ENCODE data around the gene MEGF9.

MEGF9 gene

DNA sequence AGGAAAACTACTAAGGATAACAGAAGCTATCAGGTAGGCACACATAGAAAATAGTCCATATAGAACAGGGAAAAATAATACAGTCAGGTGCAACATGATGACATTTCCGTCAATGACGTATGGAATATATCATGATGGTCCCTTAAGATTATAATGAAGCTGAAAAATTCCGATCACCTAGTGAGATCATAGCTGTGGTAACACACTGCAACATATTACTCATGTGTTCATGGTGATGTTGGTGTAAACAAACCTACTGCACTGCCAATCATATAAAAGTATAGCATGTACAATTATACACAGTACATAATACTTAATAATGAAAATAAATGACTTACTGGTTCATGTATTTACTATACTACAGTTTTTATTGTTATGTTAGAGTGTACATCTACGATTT, 60.0 kb downstream of the MEGF9 start:
- Histone ChIP-seq H3K9ac (ENCODE audit: low read length) (no peak overlapping the region), H3K36me3 (replicated peaks; ENCODE audit: low read depth, low read length) (no peaks in the 10 kb centered on the region), H3K27ac (ENCODE audit: low read length) (no peak overlapping the region), H4K20me1 (ENCODE audit: insufficient read depth, low read length) (no peaks in the 10 kb centered on the region), H3K79me2 (ENCODE audit: low read length) (no peaks in the 10 kb centered on the region), H3K4me1 (ENCODE audit: low read length) (no peaks in the 10 kb centered on the region), H3K4me2 (ENCODE audit: low read length) (no peak overlapping the region), H3K9me3 (ENCODE audit: insufficient read depth, low read length) (no peaks in the 10 kb centered on the region), H3K27me3 (ENCODE audit: low read depth, low read length) (no peaks in the 10 kb centered on the region), H2AFZ (ENCODE audit: low read depth, low read length) (no peak overlapping the region), H3K4me3 (ENCODE audit: low read length) (no peak overlapping the region)
- TF ChIP-seq, protein P1, sequence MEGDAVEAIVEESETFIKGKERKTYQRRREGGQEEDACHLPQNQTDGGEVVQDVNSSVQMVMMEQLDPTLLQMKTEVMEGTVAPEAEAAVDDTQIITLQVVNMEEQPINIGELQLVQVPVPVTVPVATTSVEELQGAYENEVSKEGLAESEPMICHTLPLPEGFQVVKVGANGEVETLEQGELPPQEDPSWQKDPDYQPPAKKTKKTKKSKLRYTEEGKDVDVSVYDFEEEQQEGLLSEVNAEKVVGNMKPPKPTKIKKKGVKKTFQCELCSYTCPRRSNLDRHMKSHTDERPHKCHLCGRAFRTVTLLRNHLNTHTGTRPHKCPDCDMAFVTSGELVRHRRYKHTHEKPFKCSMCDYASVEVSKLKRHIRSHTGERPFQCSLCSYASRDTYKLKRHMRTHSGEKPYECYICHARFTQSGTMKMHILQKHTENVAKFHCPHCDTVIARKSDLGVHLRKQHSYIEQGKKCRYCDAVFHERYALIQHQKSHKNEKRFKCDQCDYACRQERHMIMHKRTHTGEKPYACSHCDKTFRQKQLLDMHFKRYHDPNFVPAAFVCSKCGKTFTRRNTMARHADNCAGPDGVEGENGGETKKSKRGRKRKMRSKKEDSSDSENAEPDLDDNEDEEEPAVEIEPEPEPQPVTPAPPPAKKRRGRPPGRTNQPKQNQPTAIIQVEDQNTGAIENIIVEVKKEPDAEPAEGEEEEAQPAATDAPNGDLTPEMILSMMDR (IDR thresholded peaks at IDR 0.05; ENCODE audit: low read depth, low read length) = no peak
- no peak for TF ChIP-seq EZH2phosphoT487 (IDR thresholded peaks at IDR 0.05; ENCODE audit: low read depth)

DNA sequence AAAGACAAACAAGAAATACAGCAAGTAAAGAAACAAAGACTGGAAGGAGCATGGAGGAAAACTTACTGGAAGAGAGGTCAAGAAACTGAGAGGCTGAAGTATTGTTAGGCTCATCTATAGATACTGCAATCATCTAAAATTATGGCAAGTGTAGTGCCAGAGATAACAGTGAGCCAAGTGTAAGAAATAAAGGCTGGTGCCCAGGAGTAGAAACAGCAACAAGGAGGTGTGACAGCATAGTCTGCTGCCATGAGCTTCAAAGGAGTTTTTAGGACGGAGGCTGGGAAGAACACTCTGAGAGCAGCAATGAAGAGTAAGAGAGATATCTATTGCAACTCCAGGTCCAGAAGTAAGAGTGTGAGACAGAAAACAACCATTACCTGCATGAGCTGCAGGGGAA, 60.5 kb downstream of the MEGF9 start:
- no peaks in the 10 kb centered on the region for H3K79me2 ChIP-seq (ENCODE audit: low read length)
- H3K4me3 ChIP-seq (ENCODE audit: low read length) = no peak overlapping the region
- H3K4me1 ChIP-seq (ENCODE audit: low read length) = no peaks in the 10 kb centered on the region
- H3K36me3 ChIP-seq (replicated peaks; ENCODE audit: low read depth, low read length) = no peaks in the 10 kb centered on the region
- no peak overlapping the region for H3K9ac ChIP-seq (ENCODE audit: low read length)
- no peak overlapping the region for H3K27ac ChIP-seq (ENCODE audit: low read length)
- no peaks in the 10 kb centered on the region for H3K27me3 ChIP-seq (ENCODE audit: low read depth, low read length)
- H3K9me3 ChIP-seq (ENCODE audit: insufficient read depth, low read length) = no peaks in the 10 kb centered on the region
- no peak overlapping the region for H2AFZ ChIP-seq (ENCODE audit: low read depth, low read length)
- no peak for TF ChIP-seq EZH2phosphoT487 (IDR thresholded peaks at IDR 0.05; ENCODE audit: low read depth)
- TF ChIP-seq, protein P1 (IDR thresholded peaks at IDR 0.05; ENCODE audit: low read depth, low read length) = no peak
- H3K4me2 ChIP-seq (ENCODE audit: low read length) = no peak overlapping the region
- no peaks in the 10 kb centered on the region for H4K20me1 ChIP-seq (ENCODE audit: insufficient read depth, low read length)

DNA sequence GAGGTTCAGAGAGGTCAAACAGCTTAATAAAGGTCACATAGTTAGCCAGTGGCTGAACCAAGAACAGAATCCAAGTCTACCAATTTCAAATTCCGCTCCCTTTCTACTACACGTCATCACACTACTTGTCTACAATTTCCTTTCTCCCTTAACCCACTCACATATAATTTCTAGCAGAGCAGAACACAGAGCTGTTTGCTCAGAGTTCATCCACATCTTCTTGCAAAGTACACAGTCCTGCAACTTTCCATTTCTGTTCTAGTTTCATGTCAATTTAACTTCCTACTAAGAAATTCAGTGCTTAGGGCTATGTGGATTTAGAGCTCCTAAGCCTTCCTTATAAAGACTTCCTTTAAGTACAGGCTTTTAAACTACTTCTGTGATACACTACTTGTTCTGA, 61.3 kb downstream of the MEGF9 start:
- H3K4me3 ChIP-seq (ENCODE audit: low read length) = no peak overlapping the region
- no peaks in the 10 kb centered on the region for H4K20me1 ChIP-seq (ENCODE audit: insufficient read depth, low read length)
- H2AFZ ChIP-seq (ENCODE audit: low read depth, low read length) = no peak overlapping the region
- H3K79me2 ChIP-seq (ENCODE audit: low read length) = no peaks in the 10 kb centered on the region
- H3K9me3 ChIP-seq (ENCODE audit: insufficient read depth, low read length) = no peaks in the 10 kb centered on the region
- H3K4me1 ChIP-seq (ENCODE audit: low read length) = no peaks in the 10 kb centered on the region
- no peak overlapping the region for H3K4me2 ChIP-seq (ENCODE audit: low read length)
- H3K27ac ChIP-seq (ENCODE audit: low read length) = no peak overlapping the region
- no peak overlapping the region for H3K9ac ChIP-seq (ENCODE audit: low read length)
- no peaks in the 10 kb centered on the region for H3K36me3 ChIP-seq (replicated peaks; ENCODE audit: low read depth, low read length)
- TF ChIP-seq, protein P1 (IDR thresholded peaks at IDR 0.05; ENCODE audit: low read depth, low read length) = no peak
- no peak for TF ChIP-seq EZH2phosphoT487 (IDR thresholded peaks at IDR 0.05; ENCODE audit: low read depth)
- H3K27me3 ChIP-seq (ENCODE audit: low read depth, low read length) = no peaks in the 10 kb centered on the region

DNA sequence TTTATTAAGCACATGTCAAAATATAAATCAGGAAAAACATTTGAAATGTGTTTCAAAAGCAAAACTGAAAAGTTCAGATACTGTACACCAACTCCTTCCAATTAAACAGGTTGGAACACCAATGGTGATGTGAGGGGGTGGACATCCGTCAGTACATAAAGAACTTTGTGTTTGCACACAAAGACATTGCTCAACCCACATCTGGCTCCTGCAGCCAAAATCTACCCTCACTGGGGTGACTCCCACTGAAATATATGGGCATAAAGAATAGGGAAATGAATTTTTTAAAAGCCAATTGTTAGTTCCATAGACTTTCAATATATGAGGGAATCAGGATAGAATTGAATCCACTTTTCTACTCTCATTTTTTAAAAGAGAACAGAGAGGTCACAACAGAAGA, 63.9 kb downstream of the MEGF9 start:
- TF ChIP-seq, protein P1 (IDR thresholded peaks at IDR 0.05; ENCODE audit: low read depth, low read length) = no peak
- TF ChIP-seq EZH2phosphoT487 (IDR thresholded peaks at IDR 0.05; ENCODE audit: low read depth) = no peak
- H3K9me3 ChIP-seq (ENCODE audit: insufficient read depth, low read length) = no peaks in the 10 kb centered on the region
- H3K27me3 ChIP-seq (ENCODE audit: low read depth, low read length) = no peaks in the 10 kb centered on the region
- H3K9ac ChIP-seq (ENCODE audit: low read length) = no peak overlapping the region
- no peaks in the 10 kb centered on the region for H3K4me1 ChIP-seq (ENCODE audit: low read length)
- no peaks in the 10 kb centered on the region for H3K36me3 ChIP-seq (replicated peaks; ENCODE audit: low read depth, low read length)
- no peak overlapping the region for H3K4me2 ChIP-seq (ENCODE audit: low read length)
- H3K27ac ChIP-seq (ENCODE audit: low read length) = no peak overlapping the region
- H2AFZ ChIP-seq (ENCODE audit: low read depth, low read length) = no peak overlapping the region
- no peaks in the 10 kb centered on the region for H4K20me1 ChIP-seq (ENCODE audit: insufficient read depth, low read length)
- no peaks in the 10 kb centered on the region for H3K79me2 ChIP-seq (ENCODE audit: low read length)
- H3K4me3 ChIP-seq (ENCODE audit: low read length) = no peak overlapping the region
